Kidney epithelial cell (primary cell): ENCODE measurements around the gene ABCA6. TPM values are rescaled to one million over a fixed set of nuclear protein-coding genes. Genes with fewer than 3 reads are reported as not detected.

Source experiments
- DNase-seq: peaks from one replicate; pipeline ENCODE4 v3.0.0-alpha.2; 2010; ENCODE audit warnings: low read depth
- H3K27me3 ChIP-seq: 2 replicates; pipeline ENCODE4 v1.6.0; 2011; ENCODE audit warnings: low read length; ENCODE audit not compliant: control insufficient read depth, insufficient read depth
- H3K36me3 ChIP-seq: 2 replicates; pipeline ENCODE4 v1.5.1; 2011; ENCODE audit warnings: low read length; ENCODE audit not compliant: control insufficient read depth, insufficient read depth
- H3K4me3 ChIP-seq: 2 replicates; pipeline ENCODE4 v1.5.1; 2011; ENCODE audit warnings: low read depth, mild to moderate bottlenecking, control low read depth, low read length
- total RNA-seq: library from RNA; depleted of rRNA; stranded (reverse); fragments of >200 nt; gene quantifications from 2 replicates; pipeline ENCODE4 v1.2.3, GENCODE V29; 2015
- TF ChIP-seq, protein P1 (sequence below): IDR thresholded peaks from 2 replicates; pipeline ENCODE4 v1.5.1; 2011; ENCODE audit warnings: mild to moderate bottlenecking, moderate library complexity, low read length, control low read depth, inconsistent platforms; ENCODE audit not compliant: insufficient read depth, poor library complexity, severe bottlenecking

The ABCA6 gene
- total RNA-seq, 1 donor from 2014 or later: 0.04 TPM

GRCh38 chr17:69142175-69142802, 594 bp upstream of the ABCA6 start:
- Histone ChIP-seq H3K4me3 (no peak overlapping the region), H3K27me3 (no peaks in the 10 kb centered on the region), H3K36me3 (no peaks in the 10 kb centered on the region)
- TF ChIP-seq, protein P1, sequence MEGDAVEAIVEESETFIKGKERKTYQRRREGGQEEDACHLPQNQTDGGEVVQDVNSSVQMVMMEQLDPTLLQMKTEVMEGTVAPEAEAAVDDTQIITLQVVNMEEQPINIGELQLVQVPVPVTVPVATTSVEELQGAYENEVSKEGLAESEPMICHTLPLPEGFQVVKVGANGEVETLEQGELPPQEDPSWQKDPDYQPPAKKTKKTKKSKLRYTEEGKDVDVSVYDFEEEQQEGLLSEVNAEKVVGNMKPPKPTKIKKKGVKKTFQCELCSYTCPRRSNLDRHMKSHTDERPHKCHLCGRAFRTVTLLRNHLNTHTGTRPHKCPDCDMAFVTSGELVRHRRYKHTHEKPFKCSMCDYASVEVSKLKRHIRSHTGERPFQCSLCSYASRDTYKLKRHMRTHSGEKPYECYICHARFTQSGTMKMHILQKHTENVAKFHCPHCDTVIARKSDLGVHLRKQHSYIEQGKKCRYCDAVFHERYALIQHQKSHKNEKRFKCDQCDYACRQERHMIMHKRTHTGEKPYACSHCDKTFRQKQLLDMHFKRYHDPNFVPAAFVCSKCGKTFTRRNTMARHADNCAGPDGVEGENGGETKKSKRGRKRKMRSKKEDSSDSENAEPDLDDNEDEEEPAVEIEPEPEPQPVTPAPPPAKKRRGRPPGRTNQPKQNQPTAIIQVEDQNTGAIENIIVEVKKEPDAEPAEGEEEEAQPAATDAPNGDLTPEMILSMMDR: no peak
- DNase-seq: no peak

DNA sequence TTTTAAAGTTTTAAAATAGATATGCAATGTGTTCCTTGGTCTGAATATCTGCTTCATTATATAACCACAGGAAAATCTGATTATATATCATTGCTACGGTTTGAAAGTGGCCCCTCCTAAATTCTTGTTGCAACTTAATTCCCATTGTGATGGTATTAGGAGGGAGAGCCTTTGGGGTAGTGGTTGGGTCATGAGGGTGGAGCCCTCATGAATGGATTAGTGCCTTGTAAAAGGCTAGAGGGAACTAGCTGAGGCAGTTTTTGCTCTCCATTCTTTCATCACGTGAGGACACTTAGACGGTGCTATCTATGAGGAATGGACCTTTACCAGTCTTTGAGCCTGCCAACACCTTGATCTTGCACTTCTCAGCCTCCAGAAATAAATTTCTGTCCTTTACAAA, 7.6 kb downstream of the ABCA6 start:
- Histone ChIP-seq H3K27me3 (no peaks in the 10 kb centered on the region), H3K4me3 (no peak overlapping the region), H3K36me3 (no peaks in the 10 kb centered on the region)
- DNase-seq: no peak
- TF ChIP-seq, protein P1: no peak

DNA sequence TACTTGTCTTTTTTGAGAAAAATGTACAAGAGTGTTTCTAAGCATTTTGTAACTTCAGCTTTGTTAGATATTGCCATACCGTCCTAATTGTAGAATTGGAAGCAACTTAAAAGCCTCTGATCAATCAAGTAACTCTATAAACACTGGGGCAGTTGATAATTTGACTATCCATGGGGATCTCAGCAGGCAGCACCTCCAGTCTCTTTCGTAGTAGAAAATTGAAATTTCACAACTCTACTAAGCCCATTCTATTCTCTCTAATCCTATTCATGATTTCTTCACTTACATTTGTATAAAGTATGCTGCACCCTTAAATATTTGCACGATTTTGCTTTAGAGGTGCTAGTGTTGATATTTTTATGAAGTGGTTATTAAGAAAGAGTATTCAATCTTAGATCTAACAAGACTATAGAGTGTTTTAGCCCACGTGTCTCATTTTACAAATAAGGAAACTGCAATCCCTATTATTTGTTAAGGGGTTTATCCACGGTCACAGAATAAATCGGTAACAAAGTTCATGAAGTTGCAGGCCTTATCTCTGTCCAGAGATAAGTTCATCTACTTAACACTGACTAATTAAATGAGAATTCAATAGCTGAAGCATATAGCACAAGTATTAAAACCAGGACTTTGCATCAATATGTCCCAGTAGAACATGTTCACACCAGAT, 10.9 kb downstream of the ABCA6 start:
- no peaks in the 10 kb centered on the region for H3K36me3 ChIP-seq
- no peak for DNase-seq
- no peaks in the 10 kb centered on the region for H3K27me3 ChIP-seq
- TF ChIP-seq, protein P1: no peak
- H3K4me3 ChIP-seq: no peak overlapping the region

GRCh38 chr17:69123626-69124025, 18.1 kb downstream of the ABCA6 start:
- DNase-seq: no peak
- TF ChIP-seq, protein P1: no peak
- H3K36me3 ChIP-seq: no peaks in the 10 kb centered on the region
- no peak overlapping the region for H3K4me3 ChIP-seq
- no peaks in the 10 kb centered on the region for H3K27me3 ChIP-seq

GRCh38 chr17:69122065-69122464, 19.6 kb downstream of the ABCA6 start:
- TF ChIP-seq, protein P1: no peak
- no peak for DNase-seq

More at GRCh38 chr17:69122065-69122464, 19.6 kb downstream of the ABCA6 start:
- no peaks in the 10 kb centered on the region for H3K27me3 ChIP-seq
- H3K4me3 ChIP-seq: no peak overlapping the region
- H3K36me3 ChIP-seq: no peaks in the 10 kb centered on the region
